SJCRH30 (cell line): ENCODE measurements around the gene GTSF1L. TPM values are rescaled to one million over a fixed set of nuclear protein-coding genes. Genes with fewer than 3 reads are reported as not detected.

Source experiments
- DNase-seq, 2 experiments: peaks; one replicate each; pipeline ENCODE4 v3.0.0-alpha.2; 2015 to 2020
- H3K27ac ChIP-seq: fragments of 250-450 bp; sonication (Bioruptor Pico); 2 replicates; pipeline ENCODE4 v1.5.1; 2020; ENCODE audit warnings: mild to moderate bottlenecking, moderate library complexity
- H3K27me3 ChIP-seq: fragments of 250-450 bp; sonication (Bioruptor Pico); 2 replicates; pipeline ENCODE4 v1.5.1; 2020; ENCODE audit warnings: mild to moderate bottlenecking, moderate library complexity
- H3K36me3 ChIP-seq: fragments of 250-450 bp; sonication (Bioruptor Pico); 2 replicates; pipeline ENCODE4 v1.5.1; 2020; ENCODE audit warnings: mild to moderate bottlenecking, moderate library complexity
- H3K4me1 ChIP-seq: fragments of 250-450 bp; sonication (Bioruptor Pico); 2 replicates; pipeline ENCODE4 v1.5.1; 2020; ENCODE audit warnings: mild to moderate bottlenecking, moderate library complexity
- H3K4me3 ChIP-seq: fragments of 250-450 bp; sonication (Bioruptor Pico); 2 replicates; pipeline ENCODE4 v1.5.1; 2020; ENCODE audit warnings: mild to moderate bottlenecking, moderate library complexity
- H3K9me3 ChIP-seq: fragments of 250-450 bp; sonication (Bioruptor Pico); replicated peaks from 2 replicates; pipeline ENCODE4 v1.5.1; 2020; ENCODE audit warnings: mild to moderate bottlenecking, moderate library complexity
- total RNA-seq: library from RNA; depleted of rRNA; stranded (reverse); fragments of >200 nt; shearing (Covaris generic); gene quantifications from 2 replicates; pipeline ENCODE4 v1.2.3, GENCODE V29; 2014; rRNA removed

The GTSF1L gene
- total RNA-seq, 1 experiment from 2014 or later, result not detected

DNA sequence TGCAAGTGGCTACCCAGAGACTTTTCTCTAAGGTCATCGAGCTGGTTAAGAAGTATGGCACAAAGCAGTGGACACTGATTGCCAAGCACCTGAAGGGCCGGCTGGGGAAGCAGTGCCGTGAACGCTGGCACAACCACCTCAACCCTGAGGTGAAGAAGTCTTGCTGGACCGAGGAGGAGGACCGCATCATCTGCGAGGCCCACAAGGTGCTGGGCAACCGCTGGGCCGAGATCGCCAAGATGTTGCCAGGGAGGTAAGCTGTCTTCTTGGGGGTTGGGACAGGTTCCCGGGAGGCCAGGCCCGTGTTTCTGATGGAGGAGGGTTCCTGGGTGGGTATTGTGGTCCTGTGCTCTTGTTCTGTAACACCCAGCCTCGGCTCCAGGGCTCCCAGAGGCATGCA lies 40.0 kb downstream of the GTSF1L start:
- Histone ChIP-seq H3K36me3 (peaks cover 89% of the 10 kb centered on the region), H3K9me3 (no peaks in the 10 kb centered on the region), H3K27ac (no peak overlapping the region), H3K4me3 (no peak overlapping the region), H3K27me3 (no peaks in the 10 kb centered on the region), H3K4me1 (peaks cover 6% of the 10 kb centered on the region; the same call in 1 of the 2 replicates)
- DNase-seq, result no peak

DNA sequence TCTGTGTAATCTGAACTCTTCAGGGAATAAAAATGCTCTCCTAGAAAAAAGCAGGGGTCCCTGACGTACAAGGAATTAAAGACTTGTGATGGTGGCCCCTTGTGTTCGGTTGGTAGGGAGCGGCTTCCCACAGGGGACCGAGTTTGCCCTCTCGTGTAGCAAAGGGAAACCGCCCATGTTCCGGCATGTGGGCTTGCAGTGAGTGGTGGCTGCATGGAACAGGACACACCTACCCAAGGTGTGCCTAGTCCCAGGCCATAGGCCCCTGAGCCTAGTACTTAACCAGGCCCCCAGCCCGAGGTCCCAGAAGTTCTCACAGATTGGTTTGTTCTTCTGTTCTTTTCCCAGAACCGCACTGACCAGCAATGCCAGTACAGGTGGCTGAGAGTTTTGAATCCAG lies 44.4 kb downstream of the GTSF1L start:
- Histone ChIP-seq H3K27me3 (no peaks in the 10 kb centered on the region), H3K27ac (no peak overlapping the region), H3K9me3 (no peaks in the 10 kb centered on the region), H3K4me1 (peaks cover 34% of the 10 kb centered on the region), H3K4me3 (no peak overlapping the region), H3K36me3 (peaks cover 82% of the 10 kb centered on the region)
- no peak for DNase-seq

DNA sequence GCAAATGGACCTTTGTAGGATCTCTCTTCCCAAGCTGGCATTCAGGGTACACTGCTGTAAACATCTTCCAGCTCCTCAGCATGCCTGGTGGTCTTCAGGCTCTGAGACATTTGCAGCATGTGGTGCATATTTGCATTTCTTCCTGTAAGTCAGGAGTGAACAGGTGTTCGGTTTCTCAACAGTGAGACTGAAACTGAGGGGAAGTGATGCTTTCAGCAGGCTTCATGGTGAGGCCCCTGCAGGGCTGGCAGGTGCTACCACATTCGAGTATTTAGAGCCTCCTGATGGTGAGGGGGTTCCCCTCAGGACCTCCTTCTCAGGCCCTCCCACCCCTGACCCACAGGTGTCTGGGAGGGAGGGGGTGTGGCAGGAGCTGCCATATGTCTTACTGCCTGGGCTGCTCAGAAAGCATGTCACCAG lies 44.8 kb downstream of the GTSF1L start:
- Histone ChIP-seq H3K4me3 (no peak overlapping the region), H3K27me3 (no peaks in the 10 kb centered on the region), H3K4me1 (peaks cover 38% of the 10 kb centered on the region), H3K9me3 (no peaks in the 10 kb centered on the region), H3K36me3 (peaks cover 82% of the 10 kb centered on the region), H3K27ac (peak overlapping the region; percentile 3; the same call in 1 of the 2 replicates)
- DNase-seq, result peak; percentile 43 to 66

DNA sequence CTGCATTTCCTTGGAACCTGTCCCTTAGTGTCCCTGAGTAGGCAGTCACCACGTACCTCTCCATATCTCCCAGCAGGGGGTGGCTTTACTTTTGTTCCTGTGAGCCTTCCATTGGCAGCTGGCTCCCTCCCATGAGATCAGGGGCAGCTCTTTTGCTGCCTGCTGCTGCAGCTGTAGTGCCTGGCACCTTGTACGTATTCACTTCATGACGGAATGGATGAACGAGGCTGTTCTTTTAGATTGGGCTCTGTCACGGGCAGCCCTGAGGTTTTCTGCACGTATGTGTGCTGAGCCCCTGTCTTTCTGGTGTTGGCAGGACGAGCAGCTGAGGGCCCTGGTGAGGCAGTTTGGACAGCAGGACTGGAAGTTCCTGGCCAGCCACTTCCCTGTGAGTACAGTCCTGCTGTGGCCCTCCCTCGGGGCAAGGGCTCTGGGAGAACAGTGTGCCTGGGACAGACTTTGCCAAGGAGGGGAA lies 45.3 kb downstream of the GTSF1L start:
- DNase-seq, result peak; percentile 51 to 75
- Histone ChIP-seq H3K36me3 (peaks cover 82% of the 10 kb centered on the region), H3K9me3 (0 out of 2 replicates have a peak, but pooled peaks cover under 1% of the 10 kb centered on the region), H3K4me3 (no peak overlapping the region), H3K27me3 (no peaks in the 10 kb centered on the region), H3K27ac (peak overlapping the region; percentile 3; the same call in 1 of the 2 replicates), H3K4me1 (peaks cover 41% of the 10 kb centered on the region)

DNA sequence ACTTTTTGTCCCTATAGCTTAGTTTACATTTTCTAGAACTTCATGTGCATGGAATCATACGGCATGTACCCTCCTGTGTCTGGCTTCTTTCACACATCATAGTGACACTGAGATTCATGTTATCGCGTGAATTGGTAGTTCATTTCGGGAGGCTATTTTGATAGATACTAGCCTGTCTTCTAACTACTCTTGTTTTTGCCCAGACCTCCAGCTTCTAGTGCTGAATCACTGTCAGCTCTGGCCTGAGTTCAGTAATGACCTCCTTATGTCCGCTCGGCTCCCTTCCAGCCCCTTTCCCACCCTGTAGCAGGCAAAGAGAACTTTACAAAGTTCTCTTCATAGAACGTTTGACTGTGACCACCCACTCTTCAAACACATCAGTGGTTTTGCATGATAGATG lies 45.8 kb downstream of the GTSF1L start:
- DNase-seq, result no peak
- 0 out of 2 replicates have a peak, but pooled peaks cover 3% of the 10 kb centered on the region for H3K9me3 ChIP-seq
- H3K4me1 ChIP-seq, result peaks cover 45% of the 10 kb centered on the region
- H3K27ac ChIP-seq, result 0 out of 2 replicates have a peak overlapping the region, but pooled peaks have one; percentile 3
- H3K36me3 ChIP-seq, result peaks cover 82% of the 10 kb centered on the region
- no peaks in the 10 kb centered on the region for H3K27me3 ChIP-seq
- H3K4me3 ChIP-seq, result no peak overlapping the region

DNA sequence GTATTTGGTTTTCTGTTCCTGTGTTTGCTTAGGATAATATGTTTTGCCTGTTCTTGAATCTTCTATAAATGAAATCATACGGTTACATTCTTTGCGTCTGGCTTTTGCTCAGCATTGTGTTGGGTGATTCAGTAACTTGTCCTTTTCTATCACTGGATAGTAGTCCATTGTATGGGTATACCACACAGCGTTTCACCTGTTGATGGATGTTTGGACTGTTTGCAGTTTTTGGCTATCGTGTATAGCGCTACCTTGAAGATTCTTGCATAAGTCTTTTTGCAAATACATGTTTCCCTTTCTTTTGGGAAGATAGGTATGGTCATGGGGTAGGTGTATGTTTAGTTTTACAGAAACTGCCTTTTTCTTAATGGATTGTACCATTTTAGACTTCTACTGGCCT lies 50.4 kb downstream of the GTSF1L start:
- Histone ChIP-seq H3K27me3 (no peaks in the 10 kb centered on the region), H3K9me3 (0 out of 2 replicates have a peak, but pooled peaks cover 3% of the 10 kb centered on the region), H3K4me1 (peaks cover 34% of the 10 kb centered on the region), H3K27ac (no peak overlapping the region), H3K36me3 (peaks cover 79% of the 10 kb centered on the region), H3K4me3 (no peak overlapping the region)
- no peak for DNase-seq

Other genes starting within 250 kb of the GTSF1L start
- 3.4 and 6.5 TPM in 2 replicates for gene L3MBTL1, start 219.3 kb downstream of the GTSF1L start, total RNA-seq
- 0.23 and 0.67 TPM in 2 replicates for gene SGK2, start 168.0 kb downstream of the GTSF1L start, total RNA-seq
- gene IFT52, start 136.1 kb downstream of the GTSF1L start, total RNA-seq, result 76.2 and 86.2 TPM in 2 replicates
- 181 and 191 TPM in 2 replicates for gene MYBL2, start 59.9 kb downstream of the GTSF1L start, total RNA-seq
- 7.9 and 10.1 TPM in 2 replicates for gene TOX2, start 187.8 kb upstream of the GTSF1L start, total RNA-seq